Stimulated activated CD8-positive, alpha-beta memory T cell treated with anti-CD3 and anti-CD28 coated beads, Interleukin-4, amount 100 ng/mL, for 24 hours (primary cell): Measurements from ENCODE around the gene E2F4.
A peak's percentile ranks its signal among the peaks of the same experiment; 100 is the strongest.

Source experiments
- DNase-seq: peaks from one replicate; pipeline ENCODE4 v3.0.0-alpha.2; 2020; ENCODE audit warnings: low read depth

E2F4 gene

GRCh38 chr16:67173808-67174705, 17.9 kb upstream of the E2F4 start:
- DNase-seq, result peak; percentile 39

- no peak for DNase-seq
These were observed 17.2 kb upstream of the E2F4 start for GRCh38 chr16:67174706-67175231.

- no peak for DNase-seq
These were observed 15.3 kb upstream of the E2F4 start for GRCh38 chr16:67176662-67177061.

- DNase-seq, result no peak
These were observed 13.9 kb upstream of the E2F4 start for GRCh38 chr16:67177743-67178699.

- DNase-seq, result no peak
These were observed 12.4 kb upstream of the E2F4 start for GRCh38 chr16:67179421-67180080.

- no peak for DNase-seq
These were observed 11.8 kb upstream of the E2F4 start for GRCh38 chr16:67180166-67180565.

- DNase-seq, result no peak
These were observed 10.6 kb upstream of the E2F4 start for GRCh38 chr16:67181346-67181745.

- DNase-seq, result no peak
These were observed 9.7 kb upstream of the E2F4 start for GRCh38 chr16:67182288-67182687.

GRCh38 chr16:67183284-67183626, 8.7 kb upstream of the E2F4 start:
- no peak for DNase-seq

GRCh38 chr16:67183627-67184452, 8.1 kb upstream of the E2F4 start, which contains the start of gene MATCAP1:
TSS of gene MATCAP1 (minus strand) at chr16:67183963. CDS start at chr16:67180610, 3,353 bp downstream.
- peak; percentile 86 for DNase-seq

- DNase-seq, result no peak
These were observed 7.4 kb upstream of the E2F4 start for GRCh38 chr16:67184453-67184994.

GRCh38 chr16:67184995-67185650, 6.8 kb upstream of the E2F4 start:
- peak; percentile 81 for DNase-seq

- no peak for DNase-seq
These were observed 6.3 kb upstream of the E2F4 start for GRCh38 chr16:67185651-67186134.

- DNase-seq, result no peak
These were observed 5.4 kb upstream of the E2F4 start for GRCh38 chr16:67186550-67186950.

GRCh38 chr16:67187175-67187890, 4.6 kb upstream of the E2F4 start:
- no peak for DNase-seq

GRCh38 chr16:67188323-67188722, 3.6 kb upstream of the E2F4 start:
- no peak for DNase-seq

GRCh38 chr16:67188798-67189197, 3.2 kb upstream of the E2F4 start:
- no peak for DNase-seq

GRCh38 chr16:67190041-67190440, 1.9 kb upstream of the E2F4 start, which contains the start of gene EXOC3L1:
TSS of gene EXOC3L1 (minus strand) at chr16:67190136. CDS start at chr16:67189676, 460 bp downstream.
- DNase-seq, result no peak
